CD4-positive, alpha-beta T cell (primary cell): Measurements from ENCODE around the gene ABITRAM. TPM values are rescaled to one million over a fixed set of nuclear protein-coding genes. Genes with fewer than 3 reads are reported as not detected.

Source experiments
- ATAC-seq: fragments of 200-7000 bp; cut with Tn5 transposase; one replicate; pipeline ENCODE4 v1.10.0; 2022; ENCODE audit warnings: mild to moderate bottlenecking; ENCODE audit not compliant: poor library complexity
- CTCF ChIA-PET: fragments of 350-600 bp; sonication (Branson Sonifier 250); formaldehyde crosslinking; loops from one replicate; lab custom pipeline; 2021; ENCODE audit warnings: antibody characterized with exemption, inconsistent platforms; lab: Charles Lee
- POLR2A ChIA-PET: fragments of 350-600 bp; sonication (Branson Sonifier 250); formaldehyde crosslinking; loops from one replicate; lab custom pipeline; 2021; ENCODE audit warnings: antibody characterized with exemption, inconsistent platforms; lab: Charles Lee
- DNase-seq, 14 experiments: peaks; one replicate each; pipeline ENCODE4 v3.0.0-alpha.2; 2013 to 2020; ENCODE audit warnings: mixed read lengths in 2 of 14
- H3K27ac ChIP-seq, 2 donors: one replicate each; pipeline versions ENCODE4 v1.5.1 to v1.7.0; 2013; ENCODE audit warnings: low read length in 2 of 2, low read depth in 1 of 2, mild to moderate bottlenecking in 1 of 2
- H3K27me3 ChIP-seq, 2 experiments: 1 replicate in 1 of 2; 2 replicates in 1 of 2; pipeline versions ENCODE4 v1.6.1 to v1.7.0; 2013; ENCODE audit warnings: low read length in 2 of 2, control low read depth in 1 of 2, mild to moderate bottlenecking in 1 of 2, moderate library complexity in 1 of 2; ENCODE audit not compliant: insufficient read depth in 2 of 2, control insufficient read depth in 1 of 2
- H3K36me3 ChIP-seq: one replicate; pipeline ENCODE4 v1.6.1; 2013; ENCODE audit warnings: low read length, control low read depth; ENCODE audit not compliant: insufficient read depth
- H3K4me1 ChIP-seq: one replicate; pipeline ENCODE4 v1.6.1; 2013; ENCODE audit warnings: low read length, control low read depth; ENCODE audit not compliant: insufficient read depth
- H3K4me3 ChIP-seq: one replicate; pipeline ENCODE4 v1.5.1; 2013; ENCODE audit warnings: mild to moderate bottlenecking, low read length, moderate library complexity
- H3K9me3 ChIP-seq, 2 experiments: 1 replicate in 1 of 2; 2 replicates in 1 of 2; pipeline versions ENCODE4 v1.6.1 to v1.7.0; 2013; ENCODE audit warnings: low read length in 2 of 2, mild to moderate bottlenecking in 2 of 2, control low read depth in 1 of 2, moderate library complexity in 1 of 2; ENCODE audit not compliant: control insufficient read depth in 1 of 2, insufficient read depth in 1 of 2
- H3K27ac Mint-ChIP-seq: one replicate; pipeline ENCODE4 v1.8.0; 2020; ENCODE audit warnings: mixed read lengths
- H3K27me3 Mint-ChIP-seq: one replicate; pipeline ENCODE4 v1.8.0; 2021; ENCODE audit warnings: mixed read lengths
- H3K36me3 Mint-ChIP-seq: one replicate; pipeline ENCODE4 v1.8.0; 2021; ENCODE audit warnings: low read depth, mixed read lengths
- H3K4me1 Mint-ChIP-seq: one replicate; pipeline ENCODE4 v1.8.0; 2021; ENCODE audit warnings: low read depth, mixed read lengths
- H3K4me3 Mint-ChIP-seq: one replicate; pipeline ENCODE4 v1.8.0; 2020; ENCODE audit warnings: mild to moderate bottlenecking, mixed read lengths
- H3K9me3 Mint-ChIP-seq: one replicate; pipeline ENCODE4 v1.8.0; 2020; ENCODE audit warnings: mixed read lengths
- CTCF ChIP-seq: fragments of 200-600 bp; IDR thresholded peaks from one replicate; pipeline ENCODE4 v1.8.0; 2022; ENCODE audit warnings: antibody characterized with exemption, mild to moderate bottlenecking
- intact Hi-C, 2 experiments: fragments of 100-400 bp; cut with DNase I in 1 of 2; cut with micrococcal nuclease in 1 of 2; formaldehyde crosslinking; loops; one replicate each; pipeline versions ENCODE4 v1.15.1 to v1.9.0; 2023 to 2025; cut with DNase I, micrococcal nuclease
- total RNA-seq, 174 experiments: library from RNA in 2 of 174; stranded (reverse) in 2 of 174; gene quantifications; one replicate each; pipeline ENCODE4 v1.2.3 and lab custom pipeline; 2021 to 2026

ABITRAM gene
- total RNA-seq, 2 experiments from 2014 or later = 10.4 to 11.7 TPM

- intact Hi-C loops = loop anchor here (1.0 to 5.0 kb wide), 3 partner anchors 20 to 62 kb away; partner anchors contain the start of genes ABITRAM (in 1 of the 2) and ELP1 (in 1 of the 2)
- Mint-ChIP-seq H3K27me3 (no peaks in the 10 kb centered on the region), H3K36me3 (no peaks in the 10 kb centered on the region), H3K27ac (no peak overlapping the region), H3K9me3 (no peaks in the 10 kb centered on the region), H3K4me3 (no peak overlapping the region), H3K4me1 (no peaks in the 10 kb centered on the region)
- Histone ChIP-seq H3K9me3 (no peaks in the 10 kb centered on the region), H3K27ac (no peak overlapping the region), H3K27me3 (no peaks in the 10 kb centered on the region), H3K4me1 (no peaks in the 10 kb centered on the region), H3K36me3 (no peaks in the 10 kb centered on the region), H3K4me3 (no peak overlapping the region)
- ChIA-PET CTCF (interaction anchor here (0.5 to 1.2 kb wide), 4 partner anchors 10 to 50 kb away, joined by 3 to 6 read pairs (median 4); no protein-coding TSS in a partner anchor), POLR2A (interaction anchor here (1.0 kb wide), 1 partner anchor 20 kb away, joined by 4 read pairs; the partner anchor contains the start of genes ABITRAM and ELP1)
- peak; percentile 72 for TF ChIP-seq CTCF
- ATAC-seq (no peak), DNase-seq (peak in 3 of 14 experiments; percentile 49 to 65 (median 62))
Measured at GRCh38 chr9:108953983-108954574, 19.9 kb downstream of the ABITRAM start.

GRCh38 chr9:108956022-108956630, 21.9 kb downstream of the ABITRAM start:
- H3K36me3 ChIP-seq = no peaks in the 10 kb centered on the region
- Mint-ChIP-seq H3K4me1 (no peaks in the 10 kb centered on the region), H3K9me3 (no peaks in the 10 kb centered on the region), H3K27me3 (no peaks in the 10 kb centered on the region), H3K4me3 (no peak overlapping the region), H3K27ac (no peak overlapping the region), H3K36me3 (no peaks in the 10 kb centered on the region)
- H3K4me3 ChIP-seq = no peak overlapping the region
- H3K4me1 ChIP-seq = no peaks in the 10 kb centered on the region
- no peaks in the 10 kb centered on the region for H3K27me3 ChIP-seq
- no peaks in the 10 kb centered on the region for H3K9me3 ChIP-seq
- no peak for TF ChIP-seq CTCF
- no peak for ATAC-seq
- ChIA-PET POLR2A (no interaction called here), CTCF (interaction anchor here (0.9 kb wide), 1 partner anchor 11 kb away, joined by 3 read pairs; no protein-coding TSS in a partner anchor)
- intact Hi-C loops = no loop called here
- H3K27ac ChIP-seq = no peak overlapping the region
- DNase-seq = no peak

DNA sequence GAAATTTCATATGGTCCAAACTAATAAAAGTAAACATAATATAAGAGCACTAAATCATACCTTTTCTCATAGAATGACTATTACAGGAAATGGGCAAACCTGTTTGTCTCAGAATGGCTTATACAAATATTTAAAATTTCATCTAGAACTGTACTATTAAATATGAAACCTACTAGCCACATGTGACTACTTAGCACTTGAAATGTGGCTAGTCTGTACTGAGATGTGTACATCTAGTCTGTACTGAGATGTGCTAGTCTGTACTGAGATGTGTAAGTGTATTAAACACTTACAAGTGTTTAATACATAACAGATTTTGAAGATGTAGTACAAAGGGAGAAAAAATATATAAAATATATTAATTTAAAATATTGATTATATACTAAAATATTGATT, 22.4 kb downstream of the ABITRAM start:
- Mint-ChIP-seq H3K36me3 (no peaks in the 10 kb centered on the region), H3K9me3 (no peaks in the 10 kb centered on the region), H3K27me3 (no peaks in the 10 kb centered on the region), H3K4me1 (no peaks in the 10 kb centered on the region), H3K27ac (no peak overlapping the region), H3K4me3 (no peak overlapping the region)
- ATAC-seq (no peak), DNase-seq (no peak)
- H3K27ac ChIP-seq = no peak overlapping the region
- intact Hi-C loops = no loop called here
- CTCF ChIA-PET = interaction anchor here (0.9 kb wide), 1 partner anchor 11 kb away, joined by 3 read pairs; no protein-coding TSS in a partner anchor
- no peaks in the 10 kb centered on the region for H3K9me3 ChIP-seq
- H3K27me3 ChIP-seq = no peaks in the 10 kb centered on the region
- POLR2A ChIA-PET = no interaction called here
- H3K4me1 ChIP-seq = no peaks in the 10 kb centered on the region
- no peaks in the 10 kb centered on the region for H3K36me3 ChIP-seq
- H3K4me3 ChIP-seq = no peak overlapping the region
- no peak for TF ChIP-seq CTCF
